AG04450 (cell line): ENCODE results near the gene PRIM1. TPM values are rescaled to one million over a fixed set of nuclear protein-coding genes. Genes with fewer than 3 reads are reported as not detected.

Experiments used
- CTCF ChIA-PET: fragments of 300-600, 350-600 bp; formaldehyde crosslinking; extraction: SDS; loops from one replicate; lab custom pipeline; 2022; ENCODE audit warnings: antibody characterized with exemption, inconsistent platforms; lab: Charles Lee
- POLR2A ChIA-PET: fragments of 350-600 bp; formaldehyde crosslinking; extraction: SDS; loops from one replicate; lab custom pipeline; 2021; ENCODE audit warnings: antibody characterized with exemption, inconsistent platforms; lab: Yijun Ruan, JAX
- DNase-seq: peaks from one replicate; pipeline ENCODE4 v3.0.0-alpha.2; 2011; ENCODE audit warnings: low read depth, low spot score
- H3K27ac ChIP-seq: one replicate; pipeline ENCODE4 v1.5.1; 2012; ENCODE audit warnings: low read depth, low read length, control low read depth
- H3K27me3 ChIP-seq: one replicate; pipeline ENCODE4 v1.6.0; 2012; ENCODE audit warnings: low read length; ENCODE audit not compliant: control insufficient read depth, insufficient read depth
- H3K4me3 ChIP-seq: 2 replicates; pipeline ENCODE4 v1.5.1; 2011; ENCODE audit warnings: mild to moderate bottlenecking, low read depth, low read length, control low read depth
- H3K9me3 ChIP-seq: 2 replicates; pipeline ENCODE4 v1.5.1; 2012; ENCODE audit warnings: low read length; ENCODE audit not compliant: control insufficient read depth, insufficient read depth
- CTCF ChIP-seq: IDR thresholded peaks from 2 replicates; pipeline ENCODE4 v1.5.1; 2011; ENCODE audit warnings: low read depth, low read length, control low read depth, inconsistent platforms
- polyA plus RNA-seq: library from polyadenylated mRNA; depleted of rRNA; stranded (reverse); fragments of >200 nt; gene quantifications from 2 replicates; pipeline ENCODE4 v1.2.3, GENCODE V29; 2011

The PRIM1 gene
- polyA plus RNA-seq, 1 experiment: 6.2 TPM

- ChIA-PET CTCF (interaction anchor here (0.5 to 3.6 kb wide), 15 partner anchors 8 to 873 kb away, joined by 3 to 43 read pairs (median 3); partner anchors contain the start of gene ZBTB39), POLR2A (interaction anchor here (0.7 to 1.2 kb wide), 2 partner anchors 39 to 591 kb away, joined by 3 to 6 read pairs; partner anchors contain the start of gene NACA)
- peak; percentile 36 for DNase-seq
- no peaks in the 10 kb centered on the region; the same call in 1 of the 2 replicates for H3K9me3 ChIP-seq
- H3K27ac ChIP-seq: no peak overlapping the region
- TF ChIP-seq CTCF: no peak
- H3K27me3 ChIP-seq: no peaks in the 10 kb centered on the region
- no peak overlapping the region for H3K4me3 ChIP-seq
Observed at GRCh38 chr12:56763753-56764657, 11.9 kb upstream of the PRIM1 start.

GRCh38 chr12:56761812-56762211 is 9.7 kb upstream of the PRIM1 start:
- H3K27ac ChIP-seq: no peak overlapping the region
- no peak for TF ChIP-seq CTCF
- DNase-seq: no peak
- ChIA-PET CTCF (interaction anchor here (0.7 to 3.6 kb wide), 6 partner anchors 125 to 246 kb away, joined by 5 to 43 read pairs (median 8); no protein-coding TSS in a partner anchor), POLR2A (no interaction called here)
- H3K27me3 ChIP-seq: no peaks in the 10 kb centered on the region
- H3K4me3 ChIP-seq: no peak overlapping the region
- H3K9me3 ChIP-seq: peaks cover 8% of the 10 kb centered on the region; the same call in 1 of the 2 replicates

- Histone ChIP-seq H3K27ac (no peak overlapping the region), H3K9me3 (peaks cover 8% of the 10 kb centered on the region; the same call in 1 of the 2 replicates), H3K27me3 (no peaks in the 10 kb centered on the region), H3K4me3 (no peak overlapping the region)
- POLR2A ChIA-PET: no interaction called here
- no peak for DNase-seq
- TF ChIP-seq CTCF: no peak
- CTCF ChIA-PET: interaction anchor here (4.1 to 5.0 kb wide), 2 partner anchors 228 to 301 kb away, joined by 36 to 66 read pairs; no protein-coding TSS in a partner anchor
Observed at GRCh38 chr12:56760460-56760859, 8.3 kb upstream of the PRIM1 start.

GRCh38 chr12:56759263-56759908 is 7.3 kb upstream of the PRIM1 start:
- POLR2A ChIA-PET: no interaction called here
- no peak for TF ChIP-seq CTCF
- Histone ChIP-seq H3K27me3 (no peaks in the 10 kb centered on the region), H3K4me3 (no peak overlapping the region), H3K9me3 (peaks cover 8% of the 10 kb centered on the region; the same call in 1 of the 2 replicates), H3K27ac (no peak overlapping the region)
- CTCF ChIA-PET: interaction anchor here (4.1 to 7.5 kb wide), 3 partner anchors 229 to 302 kb away, joined by 36 to 83 read pairs (median 66); partner anchors contain the start of gene ZBTB39
- no peak for DNase-seq
